ENCODE results near the gene MORN1.

GRCh38 chr1:2392686-2393085, 1.3 kb upstream of the MORN1 start:
- TF ChIP-seq, protein P1, sequence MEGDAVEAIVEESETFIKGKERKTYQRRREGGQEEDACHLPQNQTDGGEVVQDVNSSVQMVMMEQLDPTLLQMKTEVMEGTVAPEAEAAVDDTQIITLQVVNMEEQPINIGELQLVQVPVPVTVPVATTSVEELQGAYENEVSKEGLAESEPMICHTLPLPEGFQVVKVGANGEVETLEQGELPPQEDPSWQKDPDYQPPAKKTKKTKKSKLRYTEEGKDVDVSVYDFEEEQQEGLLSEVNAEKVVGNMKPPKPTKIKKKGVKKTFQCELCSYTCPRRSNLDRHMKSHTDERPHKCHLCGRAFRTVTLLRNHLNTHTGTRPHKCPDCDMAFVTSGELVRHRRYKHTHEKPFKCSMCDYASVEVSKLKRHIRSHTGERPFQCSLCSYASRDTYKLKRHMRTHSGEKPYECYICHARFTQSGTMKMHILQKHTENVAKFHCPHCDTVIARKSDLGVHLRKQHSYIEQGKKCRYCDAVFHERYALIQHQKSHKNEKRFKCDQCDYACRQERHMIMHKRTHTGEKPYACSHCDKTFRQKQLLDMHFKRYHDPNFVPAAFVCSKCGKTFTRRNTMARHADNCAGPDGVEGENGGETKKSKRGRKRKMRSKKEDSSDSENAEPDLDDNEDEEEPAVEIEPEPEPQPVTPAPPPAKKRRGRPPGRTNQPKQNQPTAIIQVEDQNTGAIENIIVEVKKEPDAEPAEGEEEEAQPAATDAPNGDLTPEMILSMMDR (IDR thresholded peaks at IDR 0.05) = no peak
- TF ChIP-seq POLR2A (IDR thresholded peaks at IDR 0.05) = no peak
- no peak for TF ChIP-seq POLR2AphosphoS5 (IDR thresholded peaks at IDR 0.05)
